GM12875 (cell line): Measurements from ENCODE around the gene SCARB1.

Source experiments
- H3K4me3 ChIP-seq: one replicate; pipeline ENCODE4 v1.5.1; 2011; ENCODE audit warnings: low read depth, low read length, control low read depth
- CTCF ChIP-seq: IDR thresholded peaks from 2 replicates; pipeline ENCODE4 v1.5.1; 2011; ENCODE audit warnings: low read depth, mild to moderate bottlenecking, control low read depth, inconsistent platforms, low read length, moderate library complexity, borderline replicate concordance; ENCODE audit not compliant: insufficient read depth

SCARB1 gene

GRCh38 chr12:124823272-124823970, 40.2 kb downstream of the SCARB1 start:
- no peak overlapping the region for H3K4me3 ChIP-seq
- TF ChIP-seq CTCF = no peak

GRCh38 chr12:124822218-124822617, 41.4 kb downstream of the SCARB1 start:
- no peak for TF ChIP-seq CTCF

GRCh38 chr12:124821252-124822200, 42.1 kb downstream of the SCARB1 start:
- no peak for TF ChIP-seq CTCF
- no peak overlapping the region for H3K4me3 ChIP-seq

More at GRCh38 chr12:124822218-124822617, 41.4 kb downstream of the SCARB1 start:
- no peak overlapping the region for H3K4me3 ChIP-seq

- TF ChIP-seq CTCF = no peak
- no peak overlapping the region for H3K4me3 ChIP-seq
Observed at GRCh38 chr12:124820199-124820598, 43.5 kb downstream of the SCARB1 start.

- no peak overlapping the region for H3K4me3 ChIP-seq
- no peak for TF ChIP-seq CTCF
Observed at GRCh38 chr12:124819525-124819924, 44.1 kb downstream of the SCARB1 start.

- H3K4me3 ChIP-seq = no peak overlapping the region
- no peak for TF ChIP-seq CTCF
Observed at GRCh38 chr12:124819080-124819479, 44.6 kb downstream of the SCARB1 start.
